GM19468 (cell line): ENCODE results near the gene NCK1.
"Not testable (repeated sequence)": the region's sequence is repeated elsewhere in the genome, so short reads cannot be mapped to it uniquely, and the experiment has no call there.

ENCODE experiments used
- ATAC-seq: cut with Tn5 transposase; IDR thresholded peaks from one replicate; pipeline ENCODE4 v1.9.1; 2021; ENCODE audit warnings: mild to moderate bottlenecking, moderate library complexity, moderate number of reproducible peaks; ENCODE audit not compliant: unreplicated experiment; ENCODE audit errors: extremely low read depth

Gene NCK1

DNA sequence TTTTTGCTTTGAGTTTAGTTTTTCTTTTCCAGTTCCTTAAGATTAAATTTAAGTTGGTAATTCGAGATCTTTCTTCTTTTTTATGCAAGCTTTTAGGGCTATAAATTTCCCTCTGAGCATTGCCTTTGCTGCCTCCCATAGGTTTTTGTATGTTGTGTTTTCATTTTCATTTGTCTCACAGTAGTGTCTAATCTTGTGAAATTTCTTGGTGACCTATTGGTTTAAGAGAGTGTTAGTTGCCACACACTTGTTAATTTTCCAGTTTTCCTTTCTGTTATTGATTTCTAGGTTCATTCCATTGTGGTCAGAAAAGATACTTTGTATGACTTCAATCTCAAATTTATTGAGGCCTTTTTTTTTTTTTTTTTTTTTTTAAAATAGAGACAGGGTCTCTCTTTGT, 77.5 kb downstream of the NCK1 start:
- ATAC-seq: no peak

DNA sequence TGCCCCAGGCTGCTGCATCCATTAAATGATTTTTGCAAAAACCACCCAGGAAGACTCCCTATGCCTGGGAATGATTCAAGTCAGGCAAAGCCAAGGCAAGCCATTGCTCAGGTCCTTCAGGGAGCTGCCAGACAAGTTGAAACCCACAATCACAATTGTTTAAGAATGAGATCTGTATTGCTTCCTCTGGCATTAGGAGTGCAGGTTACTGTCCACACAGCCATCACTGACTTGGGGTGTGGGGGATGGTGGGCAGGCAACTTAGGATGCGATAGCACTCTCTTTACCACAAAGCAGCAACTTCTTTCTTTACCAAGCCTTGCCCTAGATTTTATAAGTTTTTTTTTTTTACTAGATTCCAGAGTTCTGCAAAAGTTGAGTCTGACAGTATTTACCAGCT, 80.8 kb downstream of the NCK1 start:
- ATAC-seq: no peak

- no peak for ATAC-seq
Observed at GRCh38 chr3:136943436-136943835, 81.4 kb downstream of the NCK1 start.

GRCh38 chr3:136946978-136947377, 85.0 kb downstream of the NCK1 start:
- ATAC-seq: no peak

- ATAC-seq: no peak
Observed at GRCh38 chr3:136947477-136947876, 85.5 kb downstream of the NCK1 start.

GRCh38 chr3:136949146-136949545, 87.1 kb downstream of the NCK1 start:
- no peak for ATAC-seq

GRCh38 chr3:136949708-136950107, 87.7 kb downstream of the NCK1 start:
- ATAC-seq: no peak

GRCh38 chr3:136950623-136951022, 88.6 kb downstream of the NCK1 start:
- no peak for ATAC-seq

DNA sequence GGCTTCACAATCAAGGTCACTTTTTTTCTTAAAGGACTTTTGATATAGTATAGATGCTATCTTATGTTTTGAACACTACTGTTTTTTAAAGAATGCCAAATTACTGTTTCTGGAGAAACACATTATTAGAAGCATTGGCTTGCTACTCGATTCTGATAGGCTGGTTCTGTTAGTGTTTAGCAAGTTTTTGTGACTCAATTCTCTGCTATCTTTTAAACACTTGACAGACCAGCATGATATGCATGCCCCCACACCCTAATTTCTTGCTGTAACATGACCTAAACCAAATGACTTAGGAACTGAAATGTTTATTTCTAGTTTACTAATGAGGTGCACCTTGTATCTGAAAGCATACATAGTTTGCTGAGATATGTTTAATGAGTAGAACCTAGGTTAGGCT, 90.3 kb downstream of the NCK1 start:
- no peak for ATAC-seq

DNA sequence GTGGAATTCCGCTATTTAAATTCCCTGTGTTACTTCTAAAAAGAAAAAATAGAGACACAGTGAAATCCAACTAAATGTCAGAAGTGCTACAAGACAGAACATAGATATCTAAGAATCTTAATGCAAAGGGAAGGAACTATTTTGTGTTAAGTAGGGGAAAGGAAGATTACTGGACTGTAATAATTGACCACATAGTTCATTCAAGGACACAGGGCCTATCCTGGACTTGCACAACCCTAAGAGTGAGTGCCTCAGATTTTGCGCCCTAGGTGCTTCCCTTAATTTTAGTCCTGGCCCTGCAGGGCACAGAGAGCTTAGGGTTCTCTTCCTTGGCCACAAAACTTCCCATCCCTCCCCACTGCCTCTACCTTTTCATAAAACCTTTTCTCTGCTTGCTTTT, 92.2 kb downstream of the NCK1 start:
- no peak for ATAC-seq

- ATAC-seq: no peak
Observed at GRCh38 chr3:136954980-136955780, 93.2 kb downstream of the NCK1 start.

- ATAC-seq: no peak
Observed at GRCh38 chr3:136955813-136956212, 93.8 kb downstream of the NCK1 start.

GRCh38 chr3:136956971-136957370, 95.0 kb downstream of the NCK1 start:
- ATAC-seq: no peak

GRCh38 chr3:136957751-136958288, 95.8 kb downstream of the NCK1 start, which contains the start of gene IL20RB:
Gene IL20RB (plus strand): TSS chr3:136957983. CDS start chr3:136958114, 131 bp downstream.
- no peak for ATAC-seq

DNA sequence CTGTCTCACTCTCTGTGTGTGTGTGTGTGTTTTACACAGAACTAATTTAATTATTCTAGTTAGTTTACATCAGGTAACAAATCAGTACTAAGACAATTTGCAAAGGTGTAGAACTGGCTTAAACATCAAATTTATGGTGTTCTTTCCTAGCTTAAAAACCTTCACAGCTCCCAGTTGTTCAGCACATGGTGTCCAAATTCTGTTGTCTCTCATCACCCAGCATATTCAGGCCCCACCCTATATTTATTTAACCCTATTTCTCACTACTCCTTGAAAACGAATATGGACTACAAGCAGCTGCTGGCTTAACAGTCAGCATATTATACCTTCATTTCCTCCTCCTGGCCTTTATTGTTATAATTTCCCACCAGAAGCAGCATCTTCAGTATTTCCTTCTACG, 96.9 kb downstream of the NCK1 start:
- ATAC-seq: no peak

DNA sequence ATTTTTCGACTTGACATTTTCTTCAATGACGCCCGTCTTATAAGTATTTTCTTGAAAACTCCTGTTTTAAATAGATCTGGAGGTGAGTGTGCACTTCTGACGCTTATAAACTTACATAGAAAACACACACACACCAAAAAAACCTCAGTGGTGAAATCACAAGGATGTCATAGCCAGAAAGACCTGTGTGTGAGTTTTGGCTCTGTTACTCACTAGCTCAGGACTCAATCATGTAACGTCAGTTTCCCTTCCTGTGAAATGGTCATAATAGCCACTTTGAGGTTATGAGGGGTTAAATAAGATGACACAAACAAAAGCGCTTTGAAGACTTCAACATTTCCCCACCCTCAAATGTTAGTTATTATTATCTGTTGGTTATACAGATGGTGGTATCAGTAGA, 97.6 kb downstream of the NCK1 start:
- no peak for ATAC-seq

DNA sequence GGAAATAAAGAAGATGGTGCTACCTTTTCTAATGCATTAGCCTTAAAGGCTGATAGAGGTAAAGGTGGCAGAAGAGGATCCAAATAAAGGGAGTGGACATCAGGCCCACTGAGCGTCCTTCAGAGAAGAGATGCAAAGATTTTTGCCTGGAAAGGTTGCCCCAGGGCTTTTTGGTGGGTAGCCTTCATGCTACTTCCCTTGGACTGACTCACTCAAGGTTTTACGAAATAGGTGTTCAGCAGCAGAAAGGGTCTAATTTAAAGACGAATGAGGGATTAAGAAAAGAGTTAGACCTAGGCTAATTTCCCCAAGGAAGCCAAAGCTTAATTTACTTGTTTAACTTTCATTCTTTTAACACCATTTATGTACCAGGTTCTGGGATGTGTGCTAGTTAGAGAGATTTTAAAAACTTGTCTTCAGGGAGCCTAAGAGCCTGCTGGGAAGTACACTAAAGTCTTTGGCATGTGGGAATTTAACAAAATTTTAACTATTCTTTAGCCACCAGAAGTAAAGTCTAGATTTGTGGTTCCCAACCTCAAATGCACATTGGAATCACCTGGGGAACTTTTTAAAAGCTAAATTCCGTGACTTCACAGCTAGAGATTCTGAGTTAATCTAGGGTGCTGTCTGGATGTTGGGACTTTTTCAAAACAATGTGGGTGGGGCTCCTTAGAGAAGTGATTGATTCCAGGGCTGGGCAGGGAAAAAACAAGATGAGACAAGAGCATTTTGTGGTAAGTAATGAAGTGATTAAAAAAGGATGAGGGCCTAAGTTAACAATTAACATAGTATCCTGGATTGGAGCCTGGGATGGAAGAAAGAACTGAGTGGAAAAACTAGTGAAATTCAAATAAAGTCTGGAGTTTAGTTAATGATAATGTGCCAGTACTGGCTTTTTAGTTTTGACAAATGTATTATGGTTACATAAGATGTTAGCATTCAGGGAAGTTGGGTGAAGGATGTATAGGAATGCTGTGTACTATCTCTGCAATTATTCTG, 99.1 kb downstream of the NCK1 start:
- no peak for ATAC-seq

DNA sequence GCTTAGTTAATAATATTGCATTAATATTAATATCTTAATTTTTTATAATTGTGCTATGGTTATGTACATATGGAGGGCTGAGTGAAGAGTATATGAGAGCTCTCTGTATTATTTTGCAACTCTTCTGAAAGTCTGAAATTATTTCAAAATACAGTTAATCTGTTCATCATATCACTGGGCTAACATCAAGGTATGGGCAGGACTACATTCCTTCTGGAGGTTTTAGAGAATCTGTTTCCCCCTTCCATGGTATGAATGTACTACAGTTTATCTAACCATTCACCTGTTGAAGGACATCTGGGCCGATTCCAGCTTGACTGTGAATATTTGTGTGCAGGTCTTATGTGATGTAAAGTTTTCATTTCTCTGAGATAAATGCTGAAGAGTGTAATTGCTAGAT, 100.9 kb downstream of the NCK1 start:
- ATAC-seq: no peak

GRCh38 chr3:136969539-136969938, 107.5 kb downstream of the NCK1 start:
- not testable (repeated sequence) for ATAC-seq

GRCh38 chr3:136973352-136973751, 111.3 kb downstream of the NCK1 start:
- no peak for ATAC-seq

DNA sequence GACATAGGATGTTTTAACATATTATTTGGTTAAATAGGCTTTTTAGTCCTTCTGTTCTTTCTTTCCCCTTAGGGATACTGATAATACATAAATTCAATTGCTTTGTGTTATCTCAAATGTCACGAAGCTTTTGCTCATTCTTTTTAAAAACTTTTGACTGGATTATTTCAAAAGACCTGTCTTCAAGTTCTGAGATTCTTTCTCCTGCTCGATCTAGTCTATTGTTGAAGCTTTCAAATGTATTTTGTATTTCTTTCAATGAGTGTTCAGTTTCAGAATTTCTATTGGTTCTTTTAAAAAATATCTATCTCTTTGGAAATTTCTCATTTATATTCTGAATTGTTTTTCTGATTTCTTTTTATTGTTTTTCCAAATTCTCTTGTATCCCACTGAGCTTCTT, 112.7 kb downstream of the NCK1 start:
- no peak for ATAC-seq
